ENCODE results near the gene KRTAP5-10.
"Not testable (repeated sequence)": the region's sequence is repeated elsewhere in the genome, so short reads cannot be mapped to it uniquely, and the experiment has no call there.

Gene KRTAP5-10, protein sequence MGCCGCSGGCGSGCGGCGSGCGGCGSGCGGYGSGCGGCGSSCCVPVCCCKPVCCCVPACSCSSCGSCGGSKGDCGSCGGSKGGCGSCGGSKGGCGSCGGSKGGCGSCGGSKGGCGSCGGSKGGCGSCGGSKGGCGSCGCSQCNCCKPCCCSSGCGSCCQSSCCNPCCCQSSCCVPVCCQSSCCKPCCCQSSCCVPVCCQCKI

DNA sequence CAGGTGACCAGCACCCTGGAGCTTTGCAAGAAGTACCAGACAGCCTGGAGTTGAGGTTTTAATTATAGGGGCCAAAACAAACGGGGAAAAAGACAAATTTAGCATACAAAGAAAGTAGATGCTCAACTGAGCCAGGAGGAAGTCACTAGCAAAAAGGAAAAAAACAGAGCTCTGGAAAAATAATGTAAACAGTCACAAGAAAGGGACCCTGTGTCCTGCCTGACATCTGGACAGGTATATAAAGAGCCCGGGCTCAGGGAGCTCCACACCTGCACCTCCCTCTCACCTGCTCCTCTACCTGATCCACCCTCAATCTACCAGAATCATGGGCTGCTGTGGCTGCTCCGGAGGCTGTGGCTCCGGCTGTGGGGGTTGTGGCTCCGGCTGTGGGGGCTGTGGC, at the start of gene KRTAP5-10:
Gene KRTAP5-10, plus strand, starts transcription at position 301 of the 400 bp plus-strand sequence. Its CDS starts 25 bp downstream, at position 326.
- DNase-seq = no peak

DNA sequence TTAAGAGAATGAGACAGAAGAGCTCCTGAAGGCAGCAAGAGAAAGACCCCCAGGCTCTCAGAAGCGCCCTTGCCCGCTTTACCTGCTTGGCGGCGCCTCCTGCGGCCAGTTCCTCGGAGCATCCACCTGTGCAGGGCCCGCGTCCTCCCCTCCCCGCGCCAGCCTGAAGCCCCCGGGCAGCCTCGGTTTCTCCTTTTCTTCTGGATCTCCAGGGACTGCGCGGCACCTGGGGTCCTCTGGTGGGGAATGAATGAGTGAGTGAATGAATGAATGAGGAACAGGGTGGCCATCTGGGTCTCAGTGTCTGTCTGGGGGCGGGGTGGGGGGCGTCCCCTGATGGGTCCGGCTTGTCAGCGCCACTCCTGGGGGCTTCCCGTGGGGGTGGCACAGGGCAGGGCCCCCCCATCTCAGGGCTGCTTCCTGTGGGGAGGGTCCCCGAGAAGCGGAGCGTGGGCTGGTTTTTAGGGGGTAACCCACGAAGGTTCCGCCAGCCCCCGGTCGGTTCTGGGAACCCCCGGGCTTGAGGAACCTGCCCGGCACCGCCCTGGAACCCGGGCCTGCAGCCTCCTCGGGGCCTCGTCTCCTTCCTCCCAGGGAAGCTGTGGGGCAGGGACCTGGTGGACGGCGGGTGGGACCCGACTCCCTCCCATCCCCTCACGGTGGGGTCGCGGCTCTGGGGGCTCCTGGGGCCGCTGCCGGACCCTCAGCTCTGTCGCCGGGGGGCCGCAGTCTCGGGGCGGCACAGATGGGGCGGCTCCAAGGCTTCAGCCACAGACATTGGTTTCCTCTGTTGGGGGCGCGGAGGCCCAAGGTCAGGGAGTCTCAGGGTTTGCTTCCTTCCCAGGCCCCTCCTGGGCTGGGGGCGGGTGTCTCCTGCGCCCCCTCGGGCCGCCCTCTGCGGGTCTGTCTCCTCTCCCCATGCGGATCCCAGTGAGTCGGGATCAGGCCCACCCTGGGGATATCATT, 46.6 kb upstream of the KRTAP5-10 start:
- no peak for DNase-seq

DNA sequence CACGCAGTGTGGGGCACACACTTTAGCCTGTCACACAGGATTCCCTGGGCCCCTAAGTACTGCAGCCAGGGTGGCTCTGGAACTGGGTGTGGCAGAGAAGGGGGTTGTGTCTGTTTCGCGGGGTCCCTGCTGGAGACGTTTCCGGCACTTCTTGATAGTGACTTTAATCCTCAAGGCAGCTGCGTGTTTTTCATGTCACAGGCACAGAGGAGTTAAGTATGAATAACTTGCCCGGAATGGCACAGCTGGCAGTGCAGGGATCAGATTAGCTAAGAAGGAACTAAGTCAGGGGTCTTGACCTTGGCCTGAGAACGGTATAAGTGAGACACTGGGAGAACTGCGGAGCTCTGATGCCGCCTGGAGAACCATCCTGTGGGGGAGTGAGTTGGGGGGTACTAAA, 45.8 kb upstream of the KRTAP5-10 start:
- no peak for DNase-seq

DNA sequence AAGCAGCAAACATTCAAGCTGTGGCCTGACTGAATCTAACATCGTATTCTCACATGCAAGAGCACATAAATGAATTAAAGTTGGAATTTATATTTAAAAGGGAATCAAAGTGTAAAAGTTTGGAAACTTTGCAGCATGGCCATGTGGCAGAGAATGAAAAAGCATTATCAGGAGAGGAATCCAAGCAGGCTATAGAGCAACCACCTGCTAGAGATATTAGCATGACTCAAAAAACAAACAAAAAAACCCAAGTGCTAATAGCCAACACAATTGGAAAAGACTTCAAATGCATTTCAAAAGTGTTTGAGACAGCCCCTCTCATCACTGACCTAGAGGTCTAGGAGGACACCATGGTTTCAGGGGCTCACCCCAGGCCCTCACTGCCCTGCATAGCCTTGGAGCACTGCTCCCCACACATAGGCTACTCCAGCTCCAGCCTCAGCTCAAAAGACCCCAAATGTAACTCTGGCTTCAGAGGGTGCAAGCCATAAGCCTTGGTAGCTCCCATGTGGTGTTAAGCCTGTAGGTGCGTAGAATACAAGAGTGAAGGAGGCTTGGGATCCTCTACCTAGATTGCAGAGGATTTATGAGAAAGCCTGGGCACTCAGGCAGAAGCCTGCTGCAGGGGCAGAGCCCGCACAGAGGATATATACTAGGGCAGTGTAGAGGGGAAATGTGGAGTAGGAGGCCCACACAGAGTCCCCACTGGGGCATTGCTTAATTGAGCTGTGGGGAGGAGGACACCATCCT, 40.0 kb upstream of the KRTAP5-10 start:
- DNase-seq = no peak

DNA sequence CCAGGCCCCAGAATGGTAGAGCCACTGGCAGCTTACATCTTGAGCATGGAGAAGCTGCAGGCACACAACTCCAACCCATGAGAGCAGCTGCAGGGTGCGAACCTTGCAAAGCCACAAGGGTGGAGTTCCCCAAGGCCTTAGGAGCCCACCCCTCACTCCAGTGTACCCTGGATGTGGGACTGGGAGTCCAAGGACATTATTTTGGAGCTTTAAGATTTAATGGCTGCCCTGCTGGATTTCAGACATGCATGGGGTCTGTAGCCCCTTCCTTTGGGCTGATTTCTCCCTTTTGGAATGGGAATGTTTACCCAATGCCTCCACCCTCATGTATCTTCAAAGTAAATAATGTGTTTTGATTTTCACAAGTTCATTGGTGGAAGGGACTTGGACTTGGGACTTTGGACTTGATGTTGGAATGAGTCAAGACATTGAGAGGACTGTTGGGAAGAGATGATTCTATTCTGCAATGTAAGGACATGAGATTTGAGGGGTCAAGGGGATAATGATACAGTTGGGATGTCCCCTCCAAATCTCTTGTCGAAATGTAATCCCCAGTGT, 39.3 kb upstream of the KRTAP5-10 start:
- no peak for DNase-seq

DNA sequence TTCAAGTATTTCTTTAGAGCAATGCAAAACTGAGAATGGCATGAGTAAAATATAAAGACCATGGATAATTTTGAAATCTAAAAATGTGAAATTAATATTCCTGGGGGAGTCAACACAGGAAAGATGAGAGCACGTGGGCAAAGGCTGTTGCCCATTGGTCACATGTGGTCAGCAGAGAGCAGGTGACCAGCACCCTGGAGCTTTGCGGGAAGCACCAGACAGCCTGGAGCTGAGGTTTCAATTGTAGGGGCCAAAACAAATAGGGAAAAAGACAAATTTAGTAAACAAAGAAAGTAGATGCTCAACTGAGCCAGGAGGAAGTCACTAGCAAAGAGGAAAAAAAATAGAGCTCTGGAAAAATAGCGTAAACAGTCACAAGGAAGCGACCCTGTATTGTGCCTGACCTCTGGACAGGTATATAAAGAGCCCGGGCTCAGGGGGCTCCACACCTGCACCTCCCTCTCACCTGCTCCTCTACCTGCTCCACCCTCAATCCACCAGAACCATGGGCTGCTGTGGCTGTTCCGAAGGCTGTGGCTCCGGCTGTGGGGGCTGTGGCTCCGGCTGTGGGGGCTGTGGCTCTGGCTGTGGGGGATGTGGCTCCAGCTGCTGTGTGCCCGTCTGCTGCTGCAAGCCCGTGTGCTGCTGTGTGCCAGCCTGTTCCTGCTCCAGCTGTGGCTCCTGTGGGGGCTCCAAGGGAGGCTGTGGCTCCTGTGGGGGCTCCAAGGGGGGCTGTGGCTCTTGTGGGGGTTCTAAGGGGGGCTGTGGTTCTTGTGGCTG, 38.4 kb upstream of the KRTAP5-10 start, which contains the start of gene KRTAP5-7:
Gene KRTAP5-7, plus strand, starts transcription at position 472 of the 780 bp plus-strand sequence. Its CDS starts 34 bp downstream, at position 506.
- not testable (repeated sequence) for DNase-seq

DNA sequence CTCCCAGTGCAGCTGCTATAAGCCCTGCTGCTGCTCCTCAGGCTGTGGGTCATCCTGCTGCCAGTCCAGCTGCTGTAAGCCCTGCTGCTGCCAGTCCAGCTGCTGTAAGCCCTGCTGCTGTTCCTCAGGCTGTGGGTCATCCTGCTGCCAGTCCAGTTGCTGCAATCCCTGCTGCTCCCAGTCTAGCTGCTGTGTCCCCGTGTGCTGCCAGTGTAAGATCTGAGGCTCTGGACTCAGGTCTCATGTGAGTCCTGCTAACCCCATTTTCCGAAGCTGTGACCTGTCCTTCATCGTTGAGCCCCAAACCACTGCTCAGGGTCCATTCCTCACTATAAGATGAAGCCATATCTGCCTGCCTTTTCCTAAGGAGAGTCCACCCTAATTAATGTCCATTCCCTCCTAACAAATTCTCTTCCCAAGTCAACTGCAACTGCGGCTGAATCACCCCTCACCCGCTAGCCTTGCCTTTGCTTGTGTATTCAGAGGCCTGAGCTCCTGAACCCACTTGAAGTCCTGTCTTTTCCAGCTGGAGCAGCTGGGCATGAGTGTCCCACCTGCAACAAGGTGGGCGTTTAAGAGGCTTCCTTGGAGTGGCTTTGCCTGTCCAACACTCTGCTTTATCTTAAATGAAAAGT, 37.7 kb upstream of the KRTAP5-10 start:
- no peak for DNase-seq

DNA sequence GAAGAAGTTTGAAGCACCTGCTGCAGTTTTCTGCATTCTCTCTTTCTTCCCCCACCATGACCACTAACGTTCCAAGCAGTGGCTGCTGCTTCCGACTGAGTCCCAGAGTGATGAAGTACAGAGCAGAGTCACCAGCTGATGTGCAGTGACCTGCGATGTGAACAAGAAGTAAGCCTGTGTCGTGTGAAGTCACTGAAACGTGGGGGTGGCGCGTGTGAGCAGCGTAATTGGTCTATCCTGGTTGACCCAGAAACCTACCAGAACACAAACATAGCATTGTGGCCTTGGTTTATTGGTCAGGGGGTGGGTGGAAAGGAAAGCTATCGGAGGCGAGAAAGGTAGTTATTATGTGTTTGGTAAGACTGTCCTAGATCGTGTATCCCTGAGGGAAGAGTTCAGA, 34.8 kb upstream of the KRTAP5-10 start:
- DNase-seq = no peak

DNA sequence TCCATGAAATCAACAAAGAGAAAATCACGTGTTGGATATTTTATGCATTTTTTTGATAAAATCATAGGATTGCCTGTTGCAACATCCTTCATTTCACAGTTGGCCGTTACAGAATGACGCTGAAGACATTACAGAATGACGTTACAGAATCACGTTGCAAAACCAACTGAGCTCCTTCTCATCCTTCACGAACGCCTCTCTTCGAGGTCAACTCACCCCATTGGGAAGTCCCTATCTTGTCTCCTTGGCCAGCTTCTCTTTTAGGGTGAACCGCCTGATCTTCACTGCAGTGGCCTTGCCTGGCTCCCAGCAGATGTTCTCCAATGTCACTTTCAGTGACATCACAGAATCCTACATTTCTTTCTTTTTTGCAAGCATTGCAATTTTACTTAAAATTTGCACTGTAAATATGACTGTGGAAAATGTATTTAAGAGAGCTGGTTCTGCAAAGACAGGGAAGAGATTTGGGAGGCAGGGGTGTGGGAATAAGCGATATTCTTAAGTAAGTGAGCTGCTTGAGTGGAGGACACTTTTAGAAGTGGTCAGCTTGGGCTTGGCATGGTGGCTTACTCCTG, 33.2 kb upstream of the KRTAP5-10 start:
- no peak for DNase-seq

DNA sequence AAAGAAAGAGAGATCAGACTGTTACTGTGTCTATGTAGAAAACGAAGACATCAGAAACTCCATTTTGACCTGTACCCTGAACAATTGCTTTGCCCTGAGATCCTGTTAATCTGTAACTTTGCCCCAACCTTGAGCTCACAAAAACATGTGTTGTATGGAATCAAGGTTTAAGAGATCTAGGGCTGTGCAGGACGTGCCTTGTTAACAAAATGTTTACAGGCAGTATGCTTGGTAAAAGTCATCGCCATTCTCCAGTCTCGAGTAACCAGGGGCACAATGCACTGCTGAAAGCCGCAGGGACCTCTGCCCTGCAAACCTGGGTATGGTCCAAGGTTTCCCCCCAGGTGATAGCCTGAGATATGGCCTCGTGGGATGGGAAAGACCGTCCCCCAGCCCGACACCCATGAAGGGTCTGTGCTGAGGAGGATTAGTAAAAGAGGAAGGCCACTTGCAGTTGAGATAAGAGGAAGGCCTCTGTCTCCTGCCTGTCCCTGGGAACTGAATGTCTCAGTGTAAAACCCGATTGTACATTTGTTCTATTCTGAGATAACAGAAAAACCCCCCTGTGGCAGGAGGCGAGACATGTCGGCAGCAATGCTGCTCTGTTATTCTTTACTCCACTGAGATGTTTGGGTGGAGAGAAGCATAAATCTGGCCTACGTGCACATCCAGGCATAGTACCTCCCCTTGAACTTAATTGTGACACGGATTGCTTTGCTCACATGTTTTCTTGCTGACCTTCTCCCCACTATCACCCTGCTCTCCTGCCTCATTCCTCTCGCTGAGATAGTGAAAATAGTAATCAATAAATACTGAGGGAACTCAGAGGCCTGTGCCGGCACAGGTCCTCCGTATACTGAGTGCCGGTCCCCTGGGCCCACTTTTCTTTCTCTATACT, 30.4 kb upstream of the KRTAP5-10 start:
- not testable (repeated sequence) for DNase-seq

DNA sequence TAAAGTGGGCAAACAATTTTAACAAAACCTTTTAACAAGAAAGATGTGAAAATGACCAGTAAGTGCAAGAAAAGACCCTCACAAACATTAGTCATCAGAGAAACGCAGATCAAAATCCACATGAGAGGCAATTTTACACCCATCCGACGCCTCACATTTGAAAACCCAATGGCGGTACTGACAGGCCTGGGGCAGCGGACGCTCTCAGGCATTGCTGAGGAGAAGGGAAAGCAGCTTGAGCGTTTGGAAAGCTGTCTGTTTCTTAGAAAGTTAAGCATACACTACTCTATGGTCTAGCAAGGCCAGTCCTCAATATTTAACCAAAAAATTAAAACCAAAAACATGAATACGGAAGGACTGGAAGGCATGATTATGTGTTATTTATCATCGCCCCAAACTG, 29.5 kb upstream of the KRTAP5-10 start:
- no peak for DNase-seq

DNA sequence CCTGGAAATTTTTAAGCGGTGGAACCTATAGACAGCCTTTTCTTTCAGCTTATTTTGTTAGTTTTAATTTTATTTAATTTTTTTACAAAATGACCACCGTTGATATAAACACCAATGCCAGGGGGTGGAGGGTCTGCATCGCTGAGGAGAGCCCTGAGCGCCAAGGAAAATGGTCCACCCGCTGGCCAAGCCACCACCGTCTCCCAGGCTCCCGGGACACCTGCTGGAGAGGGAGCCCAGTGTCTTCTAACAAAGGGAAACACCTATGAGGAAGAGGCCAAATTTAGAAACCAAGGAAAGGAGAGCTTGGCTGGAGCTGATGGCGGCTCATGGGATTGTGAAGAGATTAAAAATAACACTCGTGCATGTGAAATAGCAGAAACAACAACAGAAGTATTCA, 27.8 kb upstream of the KRTAP5-10 start:
- DNase-seq = no peak

DNA sequence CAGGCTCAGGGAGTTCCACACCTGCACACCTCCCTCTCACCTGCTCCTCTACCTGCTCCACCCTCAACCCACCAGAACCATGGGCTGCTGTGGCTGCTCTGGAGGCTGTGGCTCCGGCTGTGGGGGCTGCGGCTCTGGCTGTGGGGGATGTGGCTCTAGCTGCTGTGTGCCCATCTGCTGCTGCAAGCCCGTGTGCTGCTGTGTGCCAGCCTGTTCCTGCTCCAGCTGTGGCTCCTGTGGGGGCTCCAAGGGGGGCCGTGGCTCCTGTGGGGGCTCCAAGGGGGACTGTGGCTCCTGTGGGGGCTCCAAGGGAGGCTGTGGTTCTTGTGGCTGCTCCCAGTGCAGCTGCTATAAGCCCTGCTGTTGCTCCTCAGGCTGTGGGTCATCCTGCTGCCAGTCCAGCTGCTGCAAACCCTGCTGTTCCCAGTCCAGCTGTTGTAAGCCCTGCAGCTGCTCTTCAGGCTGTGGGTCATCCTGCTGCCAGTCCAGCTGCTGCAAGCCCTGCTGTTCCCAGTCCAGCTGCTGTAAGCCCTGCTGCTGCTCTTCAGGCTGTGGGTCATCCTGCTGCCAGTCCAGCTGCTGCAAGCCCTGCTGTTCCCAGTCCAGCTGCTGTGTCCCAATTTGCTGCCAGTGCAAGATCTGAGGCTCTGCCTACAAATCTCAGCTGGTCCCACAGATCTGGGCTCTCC, 27.2 kb upstream of the KRTAP5-10 start, which contains the start of gene KRTAP5-8:
Gene KRTAP5-8, plus strand, starts transcription at position 49 of the 689 bp plus-strand sequence. Its CDS starts 31 bp downstream, at position 80.
- DNase-seq = not testable (repeated sequence)

DNA sequence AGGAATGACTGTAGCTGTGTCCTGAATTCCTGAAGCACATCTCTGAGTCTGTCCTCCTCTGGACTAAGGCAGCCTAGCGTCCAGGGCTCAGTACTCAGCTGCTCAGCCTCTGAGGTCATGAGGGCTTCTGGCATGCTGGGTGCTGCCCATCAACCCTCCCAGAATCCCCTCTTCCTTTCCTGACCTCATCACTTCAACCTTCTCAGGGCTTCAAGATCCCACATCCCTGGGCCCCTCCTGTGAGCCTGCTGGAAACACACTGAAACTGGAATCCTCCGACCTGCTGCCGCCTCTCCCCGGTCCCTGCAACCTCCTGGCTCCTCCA, 26.7 kb upstream of the KRTAP5-10 start:
- DNase-seq = no peak

DNA sequence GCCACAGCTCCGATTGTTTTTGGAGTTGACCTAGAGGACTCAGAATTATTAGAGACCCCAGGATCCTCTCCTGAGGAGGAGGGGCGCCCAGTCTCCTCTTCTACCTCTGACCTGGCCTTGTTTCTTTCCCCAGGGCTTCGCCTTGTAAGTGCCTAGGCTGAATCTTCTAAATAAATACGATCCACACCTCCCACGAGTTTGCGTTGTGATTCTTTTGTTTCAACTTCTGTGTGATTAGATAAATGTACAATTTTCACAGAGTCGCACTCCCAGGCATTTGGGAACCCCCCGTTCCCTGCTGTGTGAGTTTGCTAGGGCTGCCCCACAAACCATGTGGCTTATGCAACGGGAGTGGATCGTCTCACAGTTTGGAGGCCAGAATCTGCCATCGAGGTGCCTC, 26.3 kb upstream of the KRTAP5-10 start:
- DNase-seq = no peak

DNA sequence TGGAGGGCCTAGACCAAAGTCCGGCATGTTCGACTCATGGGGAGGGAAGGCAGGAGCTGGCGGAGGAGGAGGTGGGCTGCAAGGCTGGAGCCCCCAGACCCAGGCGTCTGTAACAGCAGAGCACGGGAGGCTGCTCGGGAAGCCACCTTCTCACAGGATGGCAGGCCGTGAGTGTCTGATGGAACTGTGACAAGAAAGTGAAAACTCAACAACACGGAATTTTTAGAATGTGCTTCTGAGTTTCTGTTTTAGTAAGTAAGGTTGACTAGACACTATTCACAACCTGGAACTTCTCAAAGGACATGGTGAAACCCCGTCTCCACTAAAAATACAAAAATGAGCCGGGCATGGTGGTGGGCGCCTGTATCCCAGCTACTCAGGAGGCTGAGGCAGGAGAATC, 25.4 kb upstream of the KRTAP5-10 start:
- not testable (repeated sequence) for DNase-seq

DNA sequence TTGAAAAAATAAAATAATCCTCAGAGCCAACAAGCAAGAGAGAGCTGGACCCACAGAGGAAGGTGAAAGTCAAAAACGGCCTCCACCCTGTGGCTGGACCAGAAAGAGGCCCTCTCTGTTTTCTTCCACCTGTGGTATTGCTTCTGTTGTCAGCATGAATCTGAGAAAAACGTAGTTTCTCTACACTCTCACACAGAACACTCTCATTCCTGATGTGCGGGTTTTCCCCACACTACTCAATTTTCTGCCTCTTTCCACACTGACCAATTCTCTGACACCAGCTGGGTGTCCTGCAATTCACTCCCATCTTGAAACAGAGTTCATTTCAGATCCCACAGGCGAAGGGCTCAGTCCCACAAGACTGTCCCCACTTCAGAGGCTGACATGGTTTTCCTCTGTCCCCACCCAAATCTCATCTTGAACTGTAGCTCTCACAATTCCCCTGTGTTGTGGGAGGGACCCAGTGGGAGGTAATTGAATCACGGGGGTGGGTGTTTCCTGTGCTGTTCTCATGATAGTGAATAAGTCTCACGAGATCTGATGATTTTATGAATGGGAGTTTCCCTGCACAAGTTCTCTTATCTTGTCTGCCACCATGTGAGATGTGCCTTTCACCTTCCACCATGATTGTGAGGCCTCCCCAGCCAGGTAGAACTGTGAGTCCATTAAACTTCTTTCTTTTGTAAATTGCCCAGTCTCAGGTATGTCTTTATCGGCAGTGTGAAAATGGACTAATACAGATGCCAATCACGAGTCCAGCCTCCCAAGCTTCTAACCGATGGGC, 24.6 kb upstream of the KRTAP5-10 start:
- DNase-seq = not testable (repeated sequence)

DNA sequence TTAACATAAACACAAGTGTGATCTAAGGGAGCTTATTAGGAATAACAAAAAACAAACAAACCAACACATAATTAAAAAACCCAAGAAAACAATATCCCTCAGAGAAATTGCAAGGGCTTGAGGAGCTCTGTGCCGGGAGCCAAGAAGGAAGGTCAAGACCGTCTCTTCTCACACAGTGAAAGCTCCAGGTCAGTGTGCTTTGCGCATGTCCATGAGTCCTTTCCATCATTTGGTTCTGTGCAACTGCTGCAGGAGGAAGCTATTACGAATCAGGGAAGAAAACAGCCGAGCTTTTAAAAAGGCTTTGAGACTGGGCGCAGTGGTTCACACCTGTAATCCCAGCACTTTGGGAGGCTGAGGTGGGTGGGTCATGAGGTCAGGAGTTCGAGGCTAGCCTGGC, 23.0 kb upstream of the KRTAP5-10 start:
- no peak for DNase-seq

All from NCI-H2081 (cell line).